Left lung (tissue), 10 donors: Measurements from ENCODE around the gene INPP5A. TPM values are rescaled to one million over a fixed set of nuclear protein-coding genes. Genes with fewer than 3 reads are reported as not detected.

Experiments
- ATAC-seq: fragments of 200-7000 bp; cut with Tn5 transposase; one replicate; pipeline ENCODE4 v1.9.1; 2020; ENCODE audit warnings: moderate library complexity
- DNase-seq, 4 donors: peaks; one replicate each; pipeline ENCODE4 v3.0.0-alpha.2; 2013 to 2020
- H3K27ac ChIP-seq, 2 donors: fragments of 200-600 bp; sonication (generic) in 1 of 2; one replicate each; pipeline versions ENCODE4 v1.5.0 to v1.8.0; 2020 to 2021
- H3K27me3 ChIP-seq, 2 donors: fragments of 200-600 bp; sonication (generic) in 1 of 2; one replicate each; pipeline versions ENCODE4 v1.5.0 to v1.8.0; 2020 to 2021
- H3K36me3 ChIP-seq, 2 donors: fragments of 200-600 bp; sonication (generic) in 1 of 2; one replicate each; pipeline versions ENCODE4 v1.5.0 to v1.8.0; 2020 to 2021
- H3K4me1 ChIP-seq, 2 donors: fragments of 200-600 bp; one replicate each; pipeline ENCODE4 v1.8.0; 2021
- H3K4me3 ChIP-seq, 2 donors: fragments of 200-600 bp; sonication (generic) in 1 of 2; one replicate each; pipeline versions ENCODE4 v1.5.0 to v1.8.0; 2020 to 2021; ENCODE audit warnings: mild to moderate bottlenecking in 1 of 2
- H3K9me3 ChIP-seq, 2 donors: fragments of 200-600 bp; sonication (generic) in 1 of 2; one replicate each; pipeline versions ENCODE4 v1.5.0 to v1.8.0; 2020 to 2021
- intact Hi-C, 2 donors: fragments of 100-400 bp; cut with DNase I; formaldehyde crosslinking; loops; one replicate each; pipeline versions ENCODE4 v1.11.2 to v1.14.2; 2022
- polyA plus RNA-seq, 6 donors: library from polyadenylated mRNA; unstranded; fragments of 120-200 nt; gene quantifications; one replicate each; pipeline ENCODE4 v1.2.1, GENCODE V29; 2013; ENCODE audit not compliant: insufficient read length in 6 of 6
- total RNA-seq, 2 donors: library from RNA; stranded (reverse); fragmentation: NEBNext Ultra II Directional; extraction: Animal tissue kit (Norgen Biotek cat#: 25700); gene quantifications; one replicate each; pipeline ENCODE4 v1.2.1, GENCODE V29; 2021
- TF ChIP-seq, protein P1 (sequence below), 2 donors: fragments of 200-600 bp; sonication (generic) in 1 of 2; IDR thresholded peaks; one replicate each; pipeline versions ENCODE4 v1.5.0 to v1.8.0; 2021; ENCODE audit warnings: antibody characterized with exemption in 2 of 2
- donor health status: DM: no; HTN: yes; CAD: no.
- donor health status: DM: no; HTN: no; CAD: no.

INPP5A gene
- total and polyA plus RNA-seq, 8 donors = 32.0 to 44.0 (median 36.8) TPM

DNA sequence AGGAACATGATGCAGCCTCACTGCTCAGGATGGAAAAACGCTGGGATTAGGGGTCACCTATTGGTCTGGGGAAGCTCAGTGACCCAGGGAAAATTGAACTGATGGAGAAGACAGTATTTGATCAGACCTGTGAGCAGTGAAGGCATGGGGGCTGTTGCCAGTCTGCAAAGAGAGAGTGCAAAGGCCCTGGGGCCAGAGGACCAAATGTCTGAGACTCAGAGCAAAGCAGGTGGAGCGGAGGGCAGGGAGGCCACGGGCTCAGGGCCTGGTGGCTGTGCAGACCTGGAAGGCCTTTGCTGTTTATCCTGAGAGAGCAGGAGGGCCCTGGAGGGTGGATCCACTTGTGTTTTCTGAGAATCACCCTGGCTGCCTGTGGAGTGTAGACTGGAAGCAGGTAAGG is 67.1 kb downstream of the INPP5A start:
- TF ChIP-seq, protein P1, sequence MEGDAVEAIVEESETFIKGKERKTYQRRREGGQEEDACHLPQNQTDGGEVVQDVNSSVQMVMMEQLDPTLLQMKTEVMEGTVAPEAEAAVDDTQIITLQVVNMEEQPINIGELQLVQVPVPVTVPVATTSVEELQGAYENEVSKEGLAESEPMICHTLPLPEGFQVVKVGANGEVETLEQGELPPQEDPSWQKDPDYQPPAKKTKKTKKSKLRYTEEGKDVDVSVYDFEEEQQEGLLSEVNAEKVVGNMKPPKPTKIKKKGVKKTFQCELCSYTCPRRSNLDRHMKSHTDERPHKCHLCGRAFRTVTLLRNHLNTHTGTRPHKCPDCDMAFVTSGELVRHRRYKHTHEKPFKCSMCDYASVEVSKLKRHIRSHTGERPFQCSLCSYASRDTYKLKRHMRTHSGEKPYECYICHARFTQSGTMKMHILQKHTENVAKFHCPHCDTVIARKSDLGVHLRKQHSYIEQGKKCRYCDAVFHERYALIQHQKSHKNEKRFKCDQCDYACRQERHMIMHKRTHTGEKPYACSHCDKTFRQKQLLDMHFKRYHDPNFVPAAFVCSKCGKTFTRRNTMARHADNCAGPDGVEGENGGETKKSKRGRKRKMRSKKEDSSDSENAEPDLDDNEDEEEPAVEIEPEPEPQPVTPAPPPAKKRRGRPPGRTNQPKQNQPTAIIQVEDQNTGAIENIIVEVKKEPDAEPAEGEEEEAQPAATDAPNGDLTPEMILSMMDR (IDR thresholded peaks at IDR 0.05) = no peak
- Histone ChIP-seq H3K27me3 (no peaks in the 10 kb centered on the region), H3K36me3 (no peaks in the 10 kb centered on the region), H3K27ac (no peak overlapping the region), H3K4me1 (peaks cover 0 to 12% of the 10 kb centered on the region in 2 donors), H3K4me3 (no peak overlapping the region), H3K9me3 (peaks cover 0 to 15% of the 10 kb centered on the region in 2 donors)
- intact Hi-C loops = no loop called here
- DNase-seq (peak in 1 of 4 donors; percentile 24), ATAC-seq (no peak)

DNA sequence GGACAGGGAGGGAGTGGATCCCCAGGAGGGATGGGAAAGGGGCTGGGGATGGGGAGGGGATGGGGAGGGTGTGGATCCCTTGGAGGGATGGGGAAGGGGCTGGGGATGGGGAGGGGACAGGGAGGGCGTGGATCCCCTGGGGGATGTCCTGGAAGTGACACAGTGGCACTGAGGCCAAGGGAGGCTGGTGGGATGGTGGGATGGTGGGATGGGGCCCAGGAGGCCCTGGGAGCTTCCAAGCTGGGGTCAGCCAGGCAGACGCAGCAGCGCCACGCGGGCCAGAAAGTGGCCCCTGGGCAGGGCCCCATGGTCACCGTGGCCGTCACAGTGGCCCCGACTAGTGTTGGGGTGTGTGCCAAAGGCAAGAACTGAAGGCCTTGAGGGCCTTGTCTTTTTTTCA is 67.8 kb downstream of the INPP5A start:
- no peak for ATAC-seq
- TF ChIP-seq, protein P1 (IDR thresholded peaks at IDR 0.05) = no peak
- no peak overlapping the region for H3K4me3 ChIP-seq
- intact Hi-C loops = no loop called here
- H3K27me3 ChIP-seq = no peaks in the 10 kb centered on the region
- peaks cover 0 to 7% of the 10 kb centered on the region in 2 donors for H3K9me3 ChIP-seq
- H3K4me1 ChIP-seq = peaks cover 0 to 12% of the 10 kb centered on the region in 2 donors
- peak in 1 of 4 donors; percentile 60 for DNase-seq
- no peaks in the 10 kb centered on the region for H3K36me3 ChIP-seq
- no peak overlapping the region for H3K27ac ChIP-seq

GRCh38 chr10:132606031-132606491 is 68.5 kb downstream of the INPP5A start:
- H3K27ac ChIP-seq = no peak overlapping the region
- no peak overlapping the region for H3K4me3 ChIP-seq

DNA sequence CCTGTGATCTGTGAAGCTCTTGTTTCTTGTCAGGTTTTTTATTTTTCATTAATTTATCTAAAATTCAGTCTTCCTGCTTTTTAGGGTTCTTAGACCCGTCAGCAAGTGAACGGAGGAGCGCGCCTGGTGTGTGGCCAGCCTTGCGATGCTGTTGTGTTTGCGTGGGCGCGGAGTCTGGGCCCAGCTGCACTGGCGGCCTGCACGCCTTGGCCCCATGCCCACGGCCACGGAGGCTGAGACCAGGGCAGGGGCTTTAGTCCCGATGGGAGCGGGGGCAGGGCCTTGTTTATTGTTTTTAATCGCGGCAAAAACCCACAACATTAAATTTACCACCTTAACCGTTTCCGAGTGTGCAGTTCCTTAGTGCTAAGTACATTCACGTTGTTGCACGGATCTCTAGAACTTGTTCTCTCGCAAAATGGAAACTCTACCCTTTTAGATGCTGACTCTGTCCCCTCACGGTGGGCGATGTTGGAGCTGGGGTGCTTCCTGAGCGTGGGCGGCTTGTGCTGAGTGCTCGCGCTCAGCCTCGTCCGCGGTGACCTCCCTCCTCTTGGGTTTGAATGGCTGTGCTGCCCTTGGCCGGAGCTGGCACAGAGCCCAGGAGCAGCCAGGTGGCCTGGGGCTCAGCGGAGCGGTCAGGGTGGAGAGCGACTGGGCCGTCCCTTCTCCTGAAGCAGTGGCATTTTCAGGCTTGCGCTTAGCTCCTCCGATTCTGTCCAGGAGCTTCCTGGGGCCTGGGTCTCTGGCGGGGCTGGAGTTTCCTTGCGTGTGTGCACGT is 69.1 kb downstream of the INPP5A start:
- no peaks in the 10 kb centered on the region for H3K36me3 ChIP-seq
- H3K27ac ChIP-seq = no peak overlapping the region
- H3K27me3 ChIP-seq = no peaks in the 10 kb centered on the region
- no peaks in the 10 kb centered on the region for H3K9me3 ChIP-seq
- DNase-seq = peak in 2 of 4 donors; percentile 56 to 71
- intact Hi-C loops = no loop called here
- peaks cover 0 to 12% of the 10 kb centered on the region in 2 donors for H3K4me1 ChIP-seq
- ATAC-seq = peak; percentile 32
- H3K4me3 ChIP-seq = no peak overlapping the region
- TF ChIP-seq, protein P1 (IDR thresholded peaks at IDR 0.05) = no peak

More at GRCh38 chr10:132606031-132606491, 68.5 kb downstream of the INPP5A start:
- Histone ChIP-seq H3K4me1 (peaks cover 0 to 12% of the 10 kb centered on the region in 2 donors), H3K36me3 (no peaks in the 10 kb centered on the region), H3K9me3 (peaks cover 0 to under 1% of the 10 kb centered on the region in 2 donors), H3K27me3 (no peaks in the 10 kb centered on the region)
- DNase-seq (peak in 1 of 4 donors; percentile 67), ATAC-seq (no peak)
- intact Hi-C loops = no loop called here
- TF ChIP-seq, protein P1 (IDR thresholded peaks at IDR 0.05) = no peak

DNA sequence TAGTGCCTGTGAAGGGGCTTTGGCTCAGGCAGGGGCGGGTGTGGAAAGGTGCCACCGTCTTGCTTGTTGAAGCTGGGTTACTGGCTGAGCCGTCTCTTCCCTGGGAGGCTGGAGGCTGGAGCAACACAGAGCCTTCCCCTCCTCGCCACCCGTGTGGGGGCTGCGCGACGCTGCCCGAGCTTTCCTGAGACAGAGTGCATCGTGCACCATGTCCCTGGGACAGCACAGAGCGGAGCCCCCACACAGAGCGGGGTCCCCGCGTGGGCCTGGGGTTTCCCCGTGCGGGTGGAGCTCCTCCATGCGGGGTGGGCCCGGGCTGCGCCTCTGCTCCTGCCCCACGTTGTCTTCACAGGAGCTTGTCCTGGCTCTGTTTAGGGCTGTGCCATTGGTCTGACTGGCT is 69.9 kb downstream of the INPP5A start:
- Histone ChIP-seq H3K27me3 (no peaks in the 10 kb centered on the region), H3K4me1 (peaks cover 0 to 12% of the 10 kb centered on the region in 2 donors), H3K4me3 (no peak overlapping the region), H3K9me3 (no peaks in the 10 kb centered on the region), H3K36me3 (no peaks in the 10 kb centered on the region), H3K27ac (no peak overlapping the region)
- TF ChIP-seq, protein P1 (IDR thresholded peaks at IDR 0.05) = no peak
- DNase-seq = peak in 1 of 4 donors; percentile 68
- ATAC-seq = no peak
- intact Hi-C loops = no loop called here
